ENCODE measurements around the gene PTGES3.
"Not testable (repeated sequence)": the region's sequence is repeated elsewhere in the genome, so short reads cannot be mapped to it uniquely, and the experiment has no call there.

The PTGES3 gene

GRCh38 chr12:56658921-56659320, 29.2 kb downstream of the PTGES3 start:
- peaks cover 0 to 2% of the 10 kb centered on the region in 2 donors for H3K9me3 Mint-ChIP-seq
- peaks cover 0 to 5% of the 10 kb centered on the region in 2 donors for H3K4me1 Mint-ChIP-seq (ENCODE audit: low read depth in 2 of 2)

GRCh38 chr12:56657416-56658379, 30.4 kb downstream of the PTGES3 start:
- no peak for ATAC-seq (replicated peaks)
- Mint-ChIP-seq H3K27me3 (no peaks in the 10 kb centered on the region), H3K27ac (peak overlapping the region in 1 of 2 donors; percentile 38), H3K4me1 (ENCODE audit: low read depth in 2 of 2) (peaks cover 0 to 5% of the 10 kb centered on the region in 2 donors), H3K9me3 (peaks cover 0 to 9% of the 10 kb centered on the region in 2 donors), H3K36me3 (ENCODE audit: insufficient read depth) (peaks cover 25% of the 10 kb centered on the region), H3K4me3 (no peak overlapping the region)
- DNase-seq = no peak

More at GRCh38 chr12:56658921-56659320, 29.2 kb downstream of the PTGES3 start:
- Mint-ChIP-seq H3K27ac (peak overlapping the region; percentile 23 to 38), H3K36me3 (ENCODE audit: insufficient read depth) (peaks cover 35% of the 10 kb centered on the region), H3K27me3 (no peaks in the 10 kb centered on the region), H3K4me3 (no peak overlapping the region)
- ATAC-seq (replicated peaks) (no peak), DNase-seq (no peak)

GRCh38 chr12:56653781-56654180, 34.3 kb downstream of the PTGES3 start:
- H3K27me3 Mint-ChIP-seq; DNase-seq; ATAC-seq (replicated peaks); H3K4me3 Mint-ChIP-seq; H3K4me1 Mint-ChIP-seq (ENCODE audit: low read depth in 2 of 2); H3K27ac Mint-ChIP-seq; H3K9me3 Mint-ChIP-seq: not testable (repeated sequence)
- peaks cover 11% of the 10 kb centered on the region for H3K36me3 Mint-ChIP-seq (ENCODE audit: insufficient read depth)

GRCh38 chr12:56648023-56648422, 40.1 kb downstream of the PTGES3 start:
- not testable (repeated sequence) for H3K4me3 Mint-ChIP-seq; H3K9me3 Mint-ChIP-seq; ATAC-seq (replicated peaks); DNase-seq; H3K27me3 Mint-ChIP-seq; H3K27ac Mint-ChIP-seq
- peaks cover 22 to 29% of the 10 kb centered on the region in 2 donors for H3K4me1 Mint-ChIP-seq (ENCODE audit: low read depth in 2 of 2)
- peaks cover 36% of the 10 kb centered on the region for H3K36me3 Mint-ChIP-seq (ENCODE audit: insufficient read depth)

GRCh38 chr12:56645717-56646446, 42.2 kb downstream of the PTGES3 start, which contains the start of gene ATP5F1B:
ATP5F1B (minus strand) TSS chr12:56645984; CDS start chr12:56645963, 21 bp downstream.
- H3K9me3 Mint-ChIP-seq = no peaks in the 10 kb centered on the region
- DNase-seq (peak; percentile 85 to 88 (median 87)), ATAC-seq (replicated peaks) (peak; percentile 92)
- peak within 1 kb of the TSS; percentile 90 to 95 for H3K4me3 Mint-ChIP-seq
- H3K27me3 Mint-ChIP-seq = no peaks in the 10 kb centered on the region
- peaks cover 24 to 29% of the 10 kb centered on the region in 2 donors for H3K4me1 Mint-ChIP-seq (ENCODE audit: low read depth in 2 of 2)
- H3K36me3 Mint-ChIP-seq (ENCODE audit: insufficient read depth) = peaks cover 55% of the 10 kb centered on the region
- peak within 1 kb of the TSS; percentile 96 to 97 for H3K27ac Mint-ChIP-seq

GRCh38 chr12:56645201-56645716, 42.8 kb downstream of the PTGES3 start:
- DNase-seq = no peak
- Mint-ChIP-seq H3K27ac (peak overlapping the region; percentile 96 to 97), H3K27me3 (no peaks in the 10 kb centered on the region), H3K4me3 (peak overlapping the region; percentile 90 to 95), H3K4me1 (ENCODE audit: low read depth in 2 of 2) (peaks cover 24 to 29% of the 10 kb centered on the region in 2 donors), H3K9me3 (no peaks in the 10 kb centered on the region), H3K36me3 (ENCODE audit: insufficient read depth) (peaks cover 61% of the 10 kb centered on the region)
- ATAC-seq (replicated peaks) = no peak

- Mint-ChIP-seq H3K27me3 (no peaks in the 10 kb centered on the region), H3K9me3 (no peaks in the 10 kb centered on the region), H3K36me3 (ENCODE audit: insufficient read depth) (peaks cover 67% of the 10 kb centered on the region), H3K4me1 (ENCODE audit: low read depth in 2 of 2) (peaks cover 26 to 29% of the 10 kb centered on the region in 2 donors), H3K27ac (peak overlapping the region; percentile 96 to 97), H3K4me3 (peak overlapping the region; percentile 90 to 95)
- ATAC-seq (replicated peaks) (no peak), DNase-seq (no peak)
These were observed 43.4 kb downstream of the PTGES3 start for GRCh38 chr12:56644654-56645053.

- Mint-ChIP-seq H3K27ac (peak overlapping the region in 1 of 2 donors; percentile 65), H3K27me3 (no peaks in the 10 kb centered on the region), H3K36me3 (ENCODE audit: insufficient read depth) (peaks cover 96% of the 10 kb centered on the region), H3K4me1 (ENCODE audit: low read depth in 2 of 2) (peaks cover 30 to 31% of the 10 kb centered on the region in 2 donors), H3K9me3 (no peaks in the 10 kb centered on the region), H3K4me3 (no peak overlapping the region)
- DNase-seq (no peak), ATAC-seq (replicated peaks) (no peak)
These were observed 46.9 kb downstream of the PTGES3 start for GRCh38 chr12:56641219-56641618.

GRCh38 chr12:56637621-56638020, 50.5 kb downstream of the PTGES3 start:
- peaks cover 72% of the 10 kb centered on the region for H3K36me3 Mint-ChIP-seq (ENCODE audit: insufficient read depth)
- no peaks in the 10 kb centered on the region for H3K27me3 Mint-ChIP-seq
- no peak overlapping the region for H3K4me3 Mint-ChIP-seq
- no peaks in the 10 kb centered on the region for H3K9me3 Mint-ChIP-seq
- no peak for ATAC-seq (replicated peaks)
- DNase-seq = no peak
- peak overlapping the region; percentile 92 to 98 for H3K27ac Mint-ChIP-seq
- peaks cover 40 to 41% of the 10 kb centered on the region in 2 donors for H3K4me1 Mint-ChIP-seq (ENCODE audit: low read depth in 2 of 2)

GRCh38 chr12:56636675-56637540, 51.2 kb downstream of the PTGES3 start:
- DNase-seq (peak; percentile 94 to 98 (median 95)), ATAC-seq (replicated peaks) (peak; percentile 77)
- Mint-ChIP-seq H3K36me3 (ENCODE audit: insufficient read depth) (peaks cover 65% of the 10 kb centered on the region), H3K4me3 (peak overlapping the region; percentile 95 to 100), H3K4me1 (ENCODE audit: low read depth in 2 of 2) (peaks cover 43 to 46% of the 10 kb centered on the region in 2 donors), H3K9me3 (no peaks in the 10 kb centered on the region), H3K27ac (peak overlapping the region; percentile 92 to 98), H3K27me3 (no peaks in the 10 kb centered on the region)

- ATAC-seq (replicated peaks) (peak; percentile 67), DNase-seq (peak; percentile 56 to 66 (median 60))
- H3K27ac Mint-ChIP-seq = peak overlapping the region; percentile 92 to 98
- no peaks in the 10 kb centered on the region for H3K27me3 Mint-ChIP-seq
- peak overlapping the region; percentile 95 to 100 for H3K4me3 Mint-ChIP-seq
- H3K9me3 Mint-ChIP-seq = no peaks in the 10 kb centered on the region
- peaks cover 48 to 51% of the 10 kb centered on the region in 2 donors for H3K4me1 Mint-ChIP-seq (ENCODE audit: low read depth in 2 of 2)
- peaks cover 56% of the 10 kb centered on the region for H3K36me3 Mint-ChIP-seq (ENCODE audit: insufficient read depth)
These were observed 52.0 kb downstream of the PTGES3 start for GRCh38 chr12:56635806-56636674.

Measured in effector memory CD8-positive, alpha-beta T cell (primary cell).